NOMO-1 treated with DMSO at 0.1 percent for 48 hours (cell line): ENCODE results near the gene MEGF11.

Source experiments
- DNase-seq: peaks from one replicate; lab custom pipeline; 2025; ENCODE audit not compliant: unreplicated experiment; lab: John Stamatoyannopoulos, UW

Gene MEGF11

GRCh38 chr15:65925338-65925737, 328.2 kb downstream of the MEGF11 start:
- no peak for DNase-seq

- DNase-seq, result no peak
These were observed 329.5 kb downstream of the MEGF11 start for GRCh38 chr15:65924004-65924403.

GRCh38 chr15:65923264-65923663, 330.3 kb downstream of the MEGF11 start:
- no peak for DNase-seq

- DNase-seq, result no peak
These were observed 330.9 kb downstream of the MEGF11 start for GRCh38 chr15:65922621-65923020.

GRCh38 chr15:65921780-65922179, 331.8 kb downstream of the MEGF11 start:
- DNase-seq, result no peak

GRCh38 chr15:65920825-65921309, 332.7 kb downstream of the MEGF11 start:
- DNase-seq, result no peak

GRCh38 chr15:65920121-65920520, 333.4 kb downstream of the MEGF11 start:
- DNase-seq, result no peak

GRCh38 chr15:65919353-65919752, 334.2 kb downstream of the MEGF11 start:
- no peak for DNase-seq

GRCh38 chr15:65918945-65919344, 334.6 kb downstream of the MEGF11 start:
- no peak for DNase-seq

- DNase-seq, result no peak
These were observed 335.1 kb downstream of the MEGF11 start for GRCh38 chr15:65918357-65918920.

GRCh38 chr15:65917936-65918335, 335.6 kb downstream of the MEGF11 start:
- DNase-seq, result no peak

- no peak for DNase-seq
These were observed 336.2 kb downstream of the MEGF11 start for GRCh38 chr15:65917407-65917756.

- DNase-seq, result peak; percentile 2
These were observed 336.7 kb downstream of the MEGF11 start for GRCh38 chr15:65916664-65917406.

GRCh38 chr15:65916041-65916663, 337.4 kb downstream of the MEGF11 start:
- no peak for DNase-seq

GRCh38 chr15:65914981-65915925, 338.3 kb downstream of the MEGF11 start:
- DNase-seq, result no peak

- DNase-seq, result no peak
These were observed 339.2 kb downstream of the MEGF11 start for GRCh38 chr15:65914386-65914785.

- no peak for DNase-seq
These were observed 339.8 kb downstream of the MEGF11 start for GRCh38 chr15:65913631-65914199.

- no peak for DNase-seq
These were observed 341.3 kb downstream of the MEGF11 start for GRCh38 chr15:65912235-65912634.

GRCh38 chr15:65910341-65910740, 343.2 kb downstream of the MEGF11 start:
- DNase-seq, result no peak

- no peak for DNase-seq
These were observed 343.7 kb downstream of the MEGF11 start for GRCh38 chr15:65909831-65910230.

- no peak for DNase-seq
These were observed 344.7 kb downstream of the MEGF11 start for GRCh38 chr15:65908876-65909275.
